ENCODE data around the gene PPP1R12C. TPM values are rescaled to one million over a fixed set of nuclear protein-coding genes. Genes with fewer than 3 reads are reported as not detected.

The PPP1R12C gene
- total and polyA plus RNA-seq, 10 of the 15 experiments (the other 5 are each of a cell fraction or from before 2014, with no cell fraction given): 1.4 to 84.7 (median 20.5) TPM

- intact Hi-C loops (cut with micrococcal nuclease; ENCODE audit: unreplicated experiment) (no loop called here), in situ Hi-C loops (cut with MboI) (no loop called here)
- no peak overlapping the region for H3K27ac ChIP-seq (ENCODE audit: control insufficient read depth, insufficient read depth)
- 72% methylated on average over 22 of the region's 23 CpGs for WGBS (ENCODE audit: insufficient coverage, insufficient replicate concordance, low lambda C conversion rate, missing lambda C conversion rate)
- DNase-seq (ENCODE audit: low read depth, low spot score): no peak
- no peak for TF ChIP-seq IRF4 (IDR thresholded peaks at IDR 0.05; ENCODE audit: low read depth, low read length)
- no peak for TF ChIP-seq POLR2AphosphoS2 (IDR thresholded peaks at IDR 0.05; ENCODE audit: low read depth, low read length)
- TF ChIP-seq WRNIP1 (IDR thresholded peaks at IDR 0.05; ENCODE audit: borderline replicate concordance, low read depth, low read length): no peak
- H3K4me2 ChIP-seq (ENCODE audit: control insufficient read depth, insufficient read depth): no peak overlapping the region
- no peak overlapping the region for H2AFZ ChIP-seq (ENCODE audit: control insufficient read depth, low read depth, low read length)
- no peaks in the 10 kb centered on the region for H3K27me3 ChIP-seq (replicated peaks in 1 of 2; ENCODE audit: control insufficient read depth in 2 of 2, insufficient read depth in 2 of 2, low read length in 1 of 2)
- H4K20me1 ChIP-seq (ENCODE audit: control insufficient read depth, insufficient read depth): no peaks in the 10 kb centered on the region
- no peak overlapping the region for H3K4me3 ChIP-seq
- ATAC-seq: no peak
- SMC1A ChIA-PET (ENCODE audit: uncharacterized antibody, unreplicated experiment): no interaction called here
- no TSS peak for BruUV-seq (replicated peaks)
- RAD21 ChIA-PET (ENCODE audit: unreplicated experiment): no interaction called here
- no peak for FAIRE-seq
- no peaks in the 10 kb centered on the region for H3K79me2 ChIP-seq (ENCODE audit: control insufficient read depth, insufficient read depth, low read length)
- POLR2A ChIA-PET: interaction anchor here (0.5 kb wide), 1 partner anchor 1254 kb away, joined by 3 read pairs; no protein-coding TSS in a partner anchor
- no peak overlapping the region for H3K9ac ChIP-seq (ENCODE audit: control insufficient read depth, insufficient read depth, low read length)
- CTCF ChIA-PET: interaction anchor here (0.6 to 0.9 kb wide), 2 partner anchors 9 to 38 kb away, joined by 3 to 4 read pairs; no protein-coding TSS in a partner anchor
- H3K4me1 ChIP-seq (ENCODE audit: control insufficient read depth, insufficient read depth, low read length): no peaks in the 10 kb centered on the region
- H3K9me3 ChIP-seq (replicated peaks; ENCODE audit: control insufficient read depth, insufficient read depth, low read length): no peaks in the 10 kb centered on the region
- peaks cover 0 to 2% of the 10 kb centered on the region in 2 experiments; a peak in 2 of 4 replicates for H3K36me3 ChIP-seq (ENCODE audit: control insufficient read depth in 2 of 2, insufficient read depth in 2 of 2, low read length in 1 of 2)
Measured at GRCh38 chr19:55097864-55098715, 19.3 kb downstream of the PPP1R12C start.

- H3K4me2 ChIP-seq (ENCODE audit: control insufficient read depth, insufficient read depth): no peak overlapping the region
- no peak for TF ChIP-seq KLF5 (IDR thresholded peaks at IDR 0.05; ENCODE audit: partially characterized antibody)
- no peak for TF ChIP-seq POU2F2 (IDR thresholded peaks at IDR 0.05; ENCODE audit: borderline replicate concordance, low read depth, low read length)
- TF ChIP-seq SUZ12 (IDR thresholded peaks at IDR 0.05; ENCODE audit: unreplicated experiment): no peak
- no peak for TF ChIP-seq NR2C2 (IDR thresholded peaks at IDR 0.05; ENCODE audit: borderline replicate concordance, control insufficient read depth, insufficient read length, low read depth)
- no peak for TF ChIP-seq NFYA (IDR thresholded peaks at IDR 0.05; ENCODE audit: borderline replicate concordance, low read depth, low read length)
- no peak for TF ChIP-seq ZNF622 (IDR thresholded peaks at IDR 0.05)
- TF ChIP-seq POLR2A (IDR thresholded peaks at IDR 0.05; ENCODE audit: low read depth, low read length): no peak
- no peak for TF ChIP-seq BMI1 (IDR thresholded peaks at IDR 0.05; ENCODE audit: borderline replicate concordance)
- no peak for TF ChIP-seq CHD1 (IDR thresholded peaks at IDR 0.05; ENCODE audit: low read depth, low read length)
- no peak for TF ChIP-seq PML (IDR thresholded peaks at IDR 0.05; ENCODE audit: low read length)
- CTCF ChIA-PET: no interaction called here
- no peak overlapping the region for H3K9ac ChIP-seq (ENCODE audit: control insufficient read depth, insufficient read depth, low read length)
- ATAC-seq (peak; percentile 21; the same call in 1 of the 3 replicates), DNase-seq (ENCODE audit: low read depth, low spot score) (no peak), FAIRE-seq (no peak)
- RAD21 ChIA-PET (ENCODE audit: unreplicated experiment): no interaction called here
- no peaks in the 10 kb centered on the region for H4K20me1 ChIP-seq (ENCODE audit: control insufficient read depth, insufficient read depth)
- SMC1A ChIA-PET (ENCODE audit: uncharacterized antibody, unreplicated experiment): no interaction called here
- TSS peak; percentile 71 for BruUV-seq (replicated peaks)
- no peak overlapping the region for H3K27ac ChIP-seq (ENCODE audit: control insufficient read depth, insufficient read depth)
- no peak overlapping the region for H3K4me3 ChIP-seq
- H2AFZ ChIP-seq (ENCODE audit: control insufficient read depth, low read depth, low read length): no peak overlapping the region
- peaks cover 0 to 2% of the 10 kb centered on the region in 2 experiments; a peak in 2 of 4 replicates for H3K36me3 ChIP-seq (ENCODE audit: control insufficient read depth in 2 of 2, insufficient read depth in 2 of 2, low read length in 1 of 2)
- intact Hi-C loops (cut with micrococcal nuclease; ENCODE audit: unreplicated experiment): no loop called here
- no peaks in the 10 kb centered on the region for H3K4me1 ChIP-seq (ENCODE audit: control insufficient read depth, insufficient read depth, low read length)
- in situ Hi-C loops (cut with MboI): no loop called here
- WGBS (ENCODE audit: insufficient coverage, insufficient replicate concordance, low lambda C conversion rate, missing lambda C conversion rate): 69% methylated on average over 21 of the region's 23 CpGs
- no peaks in the 10 kb centered on the region for H3K27me3 ChIP-seq (replicated peaks in 1 of 2; ENCODE audit: control insufficient read depth in 2 of 2, insufficient read depth in 2 of 2, low read length in 1 of 2)
- H3K9me3 ChIP-seq (replicated peaks; ENCODE audit: control insufficient read depth, insufficient read depth, low read length): no peaks in the 10 kb centered on the region
- no peaks in the 10 kb centered on the region for H3K79me2 ChIP-seq (ENCODE audit: control insufficient read depth, insufficient read depth, low read length)
- POLR2A ChIA-PET: no interaction called here
Measured at GRCh38 chr19:55096061-55096701, 21.3 kb downstream of the PPP1R12C start.
